Measurements from ENCODE around the gene NKTR.

The NKTR gene

GRCh38 chr3:42693530-42693930, 93.0 kb downstream of the NKTR start:
- no peak for DNase-seq (ENCODE audit: low read depth)
- Histone ChIP-seq H3K4me3 (ENCODE audit: low read length) (no peak overlapping the region), H3K9ac (ENCODE audit: low read length) (no peak overlapping the region), H3K4me1 (ENCODE audit: control insufficient read depth, insufficient read depth, low read length) (peaks cover 7% of the 10 kb centered on the region), H3K36me3 (ENCODE audit: control insufficient read depth, insufficient read depth, low read length, severe bottlenecking) (no peaks in the 10 kb centered on the region), H3K27me3 (replicated peaks; ENCODE audit: control insufficient read depth, insufficient read depth, low read length) (peaks cover 57% of the 10 kb centered on the region), H3K9me3 (ENCODE audit: control insufficient read depth, low read length) (no peaks in the 10 kb centered on the region)

DNA sequence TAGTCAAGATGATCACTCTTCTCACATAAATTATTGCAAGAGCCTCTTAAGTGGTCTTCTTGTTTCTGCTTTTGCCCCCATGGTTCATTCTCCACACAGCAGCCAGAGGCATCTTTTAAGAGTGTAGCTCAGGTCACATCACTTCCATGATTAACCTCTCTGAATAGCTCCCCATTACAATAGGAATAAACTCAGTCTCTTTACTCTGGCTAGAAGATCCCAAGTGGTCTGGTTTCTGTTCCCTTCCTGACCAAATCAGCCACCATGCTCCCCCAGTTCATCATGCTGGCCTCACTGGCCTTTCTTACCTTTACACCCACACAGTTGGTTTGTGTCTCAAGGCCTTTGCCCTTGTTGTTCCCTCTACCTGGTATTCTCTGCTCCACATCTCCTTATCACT, 93.9 kb downstream of the NKTR start:
- peaks cover 51% of the 10 kb centered on the region for H3K27me3 ChIP-seq (replicated peaks; ENCODE audit: control insufficient read depth, insufficient read depth, low read length)
- H3K9ac ChIP-seq (ENCODE audit: low read length): no peak overlapping the region
- peaks cover 7% of the 10 kb centered on the region for H3K4me1 ChIP-seq (ENCODE audit: control insufficient read depth, insufficient read depth, low read length)
- no peaks in the 10 kb centered on the region for H3K9me3 ChIP-seq (ENCODE audit: control insufficient read depth, low read length)
- no peaks in the 10 kb centered on the region for H3K36me3 ChIP-seq (ENCODE audit: control insufficient read depth, insufficient read depth, low read length, severe bottlenecking)
- H3K4me3 ChIP-seq (ENCODE audit: low read length): no peak overlapping the region
- DNase-seq (ENCODE audit: low read depth): no peak

GRCh38 chr3:42696356-42697288, 96.1 kb downstream of the NKTR start:
- Histone ChIP-seq H3K27me3 (replicated peaks; ENCODE audit: control insufficient read depth, insufficient read depth, low read length) (peaks cover 48% of the 10 kb centered on the region), H3K36me3 (ENCODE audit: control insufficient read depth, insufficient read depth, low read length, severe bottlenecking) (no peaks in the 10 kb centered on the region), H3K4me3 (ENCODE audit: low read length) (no peak overlapping the region), H3K9ac (ENCODE audit: low read length) (no peak overlapping the region), H3K9me3 (ENCODE audit: control insufficient read depth, low read length) (no peaks in the 10 kb centered on the region), H3K4me1 (ENCODE audit: control insufficient read depth, insufficient read depth, low read length) (no peaks in the 10 kb centered on the region)
- no peak for DNase-seq (ENCODE audit: low read depth)

DNA sequence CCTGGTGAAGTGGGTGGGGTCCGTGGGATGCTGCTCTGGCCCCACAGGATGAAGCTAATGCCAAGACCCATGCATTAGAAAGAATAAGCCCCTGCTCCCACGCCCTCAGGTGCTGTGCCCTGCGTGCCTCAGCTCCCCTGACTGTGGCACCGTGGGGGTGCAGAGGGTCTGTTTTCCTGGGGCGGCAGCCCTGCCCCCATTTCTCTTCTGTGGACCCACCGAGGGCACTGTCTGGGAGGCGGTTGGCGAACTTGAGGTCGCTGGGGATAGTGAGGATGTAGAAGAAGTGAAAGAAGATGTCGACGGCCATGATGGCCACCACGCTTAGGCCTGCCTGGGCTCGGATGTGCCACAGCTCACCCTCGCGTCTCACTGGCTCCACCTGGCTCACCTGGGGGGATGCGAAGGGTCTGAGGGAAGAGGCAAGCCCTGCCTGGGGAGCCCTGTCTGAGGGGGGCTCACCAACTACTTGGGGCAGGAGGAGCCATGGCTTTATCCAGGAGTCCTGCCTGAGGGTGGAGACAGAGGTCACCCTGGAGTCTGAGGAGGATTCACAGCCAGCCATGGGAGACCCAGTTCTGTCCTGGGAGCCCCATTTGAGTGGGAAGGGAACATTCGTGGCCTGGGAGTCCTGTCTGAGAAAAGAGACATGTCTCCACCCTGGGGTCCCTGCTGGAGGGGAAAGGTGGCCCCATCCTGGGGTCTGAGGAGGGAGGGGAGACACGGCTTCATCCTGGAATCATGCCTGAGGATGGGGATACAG, 97.0 kb downstream of the NKTR start:
- no peaks in the 10 kb centered on the region for H3K36me3 ChIP-seq (ENCODE audit: control insufficient read depth, insufficient read depth, low read length, severe bottlenecking)
- H3K9ac ChIP-seq (ENCODE audit: low read length): no peak overlapping the region
- no peak overlapping the region for H3K4me3 ChIP-seq (ENCODE audit: low read length)
- no peaks in the 10 kb centered on the region for H3K4me1 ChIP-seq (ENCODE audit: control insufficient read depth, insufficient read depth, low read length)
- peaks cover 48% of the 10 kb centered on the region for H3K27me3 ChIP-seq (replicated peaks; ENCODE audit: control insufficient read depth, insufficient read depth, low read length)
- no peak for DNase-seq (ENCODE audit: low read depth)
- no peaks in the 10 kb centered on the region for H3K9me3 ChIP-seq (ENCODE audit: control insufficient read depth, low read length)
